Tibial nerve (tissue), 3 donors: ENCODE measurements around the gene TREML2.

Experiments used
- CTCF ChIP-seq, 5 experiments: fragments of 200-600 bp in 3 of 5; fragments of 450-650 bp in 2 of 5; sonication (generic) in 3 of 5; IDR thresholded peaks; one replicate each; pipeline ENCODE4 v1.5.1; 2016 to 2019; ENCODE audit warnings: antibody characterized with exemption in 5 of 5, mild to moderate bottlenecking in 3 of 5, moderate library complexity in 2 of 5
- POLR2A ChIP-seq, 2 donors: fragments of 450-650 bp; IDR thresholded peaks; one replicate each; pipeline ENCODE4 v1.6.1; 2017; ENCODE audit warnings: antibody characterized with exemption in 2 of 2, mild to moderate bottlenecking in 2 of 2, moderate library complexity in 2 of 2

GRCh38 chr6:41222045-41222444 is 21.1 kb upstream of the TREML2 start:
- TF ChIP-seq POLR2A (IDR thresholded peaks at IDR 0.05) (no peak), CTCF (IDR thresholded peaks at IDR 0.05) (no peak)
